Body of pancreas (tissue), 4 donors: Measurements from ENCODE around the gene PRKG1. TPM values are rescaled to one million over a fixed set of nuclear protein-coding genes. Genes with fewer than 3 reads are reported as not detected.

ENCODE experiments used
- ATAC-seq: fragments of 150-250 bp; one replicate; pipeline ENCODE4 v1.9.1; 2016
- DNase-seq, 4 donors: peaks; one replicate each; pipeline ENCODE4 v3.0.0-alpha.2; 2019
- H3K27ac ChIP-seq, 4 donors: fragments of 200-600 bp; sonication (generic); 1 replicate in 3 of 4; 2 replicates in 1 of 4; pipeline versions ENCODE4 v1.5.1 to v1.6.1; 2016 to 2019; ENCODE audit warnings: mild to moderate bottlenecking in 1 of 4, mixed read lengths in 1 of 4, moderate library complexity in 1 of 4
- H3K27me3 ChIP-seq, 2 donors: fragments of 200-600 bp; sonication (generic); one replicate each; pipeline ENCODE4 v1.6.0; 2016; ENCODE audit warnings: mild to moderate bottlenecking in 1 of 2
- H3K36me3 ChIP-seq, 2 donors: fragments of 200-600 bp; sonication (generic); replicated peaks in 1 of 2; 2 replicates each; pipeline ENCODE4 v1.5.1; 2016; ENCODE audit warnings: low read depth in 2 of 2; ENCODE audit not compliant: insufficient read depth in 1 of 2
- H3K4me1 ChIP-seq: fragments of 200-600 bp; sonication (generic); one replicate; pipeline ENCODE4 v1.6.0; 2016
- H3K4me3 ChIP-seq, 2 donors: fragments of 200-600 bp; sonication (generic); 1 replicate in 1 of 2; 2 replicates in 1 of 2; pipeline ENCODE4 v1.5.1; 2016 to 2019
- H3K9me3 ChIP-seq, 3 donors: fragments of 200-600 bp; sonication (generic); 1 replicate in 2 of 3; 2 replicates in 1 of 3; pipeline ENCODE4 v1.5.1; 2016
- CTCF ChIP-seq, 7 experiments: fragments of 450-650 bp in 4 of 7; fragments of 200-600 bp in 3 of 7; sonication (generic) in 3 of 7; IDR thresholded peaks; one replicate each; pipeline ENCODE4 v1.5.1; 2016 to 2019; ENCODE audit warnings: antibody characterized with exemption in 7 of 7
- POLR2A ChIP-seq, 3 donors: fragments of 450-650 bp; IDR thresholded peaks; one replicate each; pipeline ENCODE4 v1.6.1; 2016; ENCODE audit warnings: antibody characterized with exemption in 3 of 3, mild to moderate bottlenecking in 2 of 3
- WGBS, 2 donors: methylation state at CpG; one replicate each; pipeline ENCODE4 v1.1.5; 2017; 5-methylcytosine and 5-hydroxymethylcytosine counted together
- intact Hi-C: fragments of 100-400 bp; cut with DNase I; formaldehyde crosslinking; loops from one replicate; pipeline ENCODE4 v1.15.1; 2023
- total RNA-seq, 2 donors: library from RNA; depleted of rRNA; stranded (reverse); fragments of >200 nt; gene quantifications; one replicate each; pipeline ENCODE4 v1.1.0, GENCODE V29; 2016

The PRKG1 gene
- total RNA-seq, 2 donors from 2014 or later, result 14.2 to 18.9 TPM

GRCh38 chr10:51188008-51188407 is 113.7 kb downstream of the PRKG1 start:
- intact Hi-C loops, result no loop called here
- H3K4me1 ChIP-seq, result no peaks in the 10 kb centered on the region
- H3K36me3 ChIP-seq, result no peaks in the 10 kb centered on the region
- H3K27me3 ChIP-seq, result no peaks in the 10 kb centered on the region
- WGBS, 2 donors, result 81 to 87% methylated on average over 2 of the region's 2 CpGs
- TF ChIP-seq CTCF (IDR thresholded peaks at IDR 0.05) (no peak), POLR2A (IDR thresholded peaks at IDR 0.05) (no peak)
- no peak for ATAC-seq
- H3K9me3 ChIP-seq, result no peaks in the 10 kb centered on the region
- no peak overlapping the region for H3K27ac ChIP-seq
- H3K4me3 ChIP-seq, result no peak overlapping the region
- DNase-seq, result no peak

DNA sequence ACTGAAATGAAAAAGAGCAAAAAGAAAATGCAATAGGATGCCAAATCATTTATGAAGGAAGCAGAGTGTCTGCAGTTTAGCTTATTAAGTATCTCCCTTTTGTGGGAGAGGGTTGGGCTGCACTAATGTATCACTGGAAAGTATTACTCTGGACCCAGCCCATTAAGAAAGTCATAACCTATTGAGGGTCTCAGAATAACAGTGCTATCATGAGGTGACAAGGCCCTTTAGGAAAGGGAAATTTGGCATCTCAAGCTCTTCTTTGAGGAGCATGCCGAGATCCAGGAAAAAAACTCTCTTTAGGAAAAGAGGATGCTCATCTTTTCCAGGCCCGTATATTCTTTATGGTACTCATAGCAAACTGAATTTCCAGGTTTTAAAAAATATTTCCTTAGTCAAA is 114.6 kb downstream of the PRKG1 start:
- H3K27me3 ChIP-seq, result no peaks in the 10 kb centered on the region
- H3K36me3 ChIP-seq, result no peaks in the 10 kb centered on the region
- H3K4me1 ChIP-seq, result no peaks in the 10 kb centered on the region
- 87 to 92% methylated on average over 2 of the region's 2 CpGs for WGBS, 2 donors
- intact Hi-C loops, result no loop called here
- no peak overlapping the region for H3K27ac ChIP-seq
- H3K9me3 ChIP-seq, result no peaks in the 10 kb centered on the region
- no peak for ATAC-seq
- TF ChIP-seq CTCF (IDR thresholded peaks at IDR 0.05) (no peak), POLR2A (IDR thresholded peaks at IDR 0.05) (no peak)
- no peak for DNase-seq
- no peak overlapping the region for H3K4me3 ChIP-seq

GRCh38 chr10:51196508-51197175 is 122.4 kb downstream of the PRKG1 start:
- Histone ChIP-seq H3K27me3 (no peaks in the 10 kb centered on the region), H3K27ac (no peak overlapping the region), H3K9me3 (no peaks in the 10 kb centered on the region), H3K4me1 (peaks cover 8% of the 10 kb centered on the region), H3K36me3 (no peaks in the 10 kb centered on the region), H3K4me3 (no peak overlapping the region)
- TF ChIP-seq CTCF (IDR thresholded peaks at IDR 0.05) (no peak), POLR2A (IDR thresholded peaks at IDR 0.05) (no peak)
- no peak for DNase-seq
- WGBS, 2 donors, result 84 to 100% methylated on average over 1 of the region's 1 CpG
- intact Hi-C loops, result no loop called here
- ATAC-seq, result no peak

- no peak for DNase-seq
- WGBS, 2 donors, result 82 to 89% methylated on average over 3 of the region's 3 CpGs
- TF ChIP-seq CTCF (IDR thresholded peaks at IDR 0.05) (no peak), POLR2A (IDR thresholded peaks at IDR 0.05) (no peak)
These were observed 123.9 kb downstream of the PRKG1 start for GRCh38 chr10:51198170-51198569.

GRCh38 chr10:51201947-51202346 is 127.7 kb downstream of the PRKG1 start:
- WGBS, 2 donors, result 73% methylated on average over 1 of the region's 1 CpG; no CpG with 5 or more reads in 1 of the 2 donors
- DNase-seq, result no peak
- intact Hi-C loops, result no loop called here

More at GRCh38 chr10:51198170-51198569, 123.9 kb downstream of the PRKG1 start:
- Histone ChIP-seq H3K4me3 (no peak overlapping the region), H3K4me1 (peaks cover 8% of the 10 kb centered on the region), H3K27me3 (no peaks in the 10 kb centered on the region), H3K27ac (no peak overlapping the region), H3K9me3 (no peaks in the 10 kb centered on the region), H3K36me3 (no peaks in the 10 kb centered on the region)
- no peak for ATAC-seq
- intact Hi-C loops, result no loop called here

More at GRCh38 chr10:51201947-51202346, 127.7 kb downstream of the PRKG1 start:
- Histone ChIP-seq H3K4me1 (peaks cover under 1% of the 10 kb centered on the region), H3K27ac (no peak overlapping the region), H3K36me3 (no peaks in the 10 kb centered on the region), H3K9me3 (no peaks in the 10 kb centered on the region), H3K27me3 (no peaks in the 10 kb centered on the region), H3K4me3 (no peak overlapping the region)
- TF ChIP-seq POLR2A (IDR thresholded peaks at IDR 0.05) (no peak), CTCF (IDR thresholded peaks at IDR 0.05) (no peak)
- no peak for ATAC-seq
